Measurements from ENCODE around the gene STUM. TPM values are rescaled to one million over a fixed set of nuclear protein-coding genes. Genes with fewer than 3 reads are reported as not detected.

Gene STUM
- total and polyA plus RNA-seq, 12 donors = 0.13 to 0.44 (median 0.24) TPM; not detected in 1

GRCh38 chr1:226631229-226632000 lies 82.9 kb downstream of the STUM start:
- TF ChIP-seq CTCF (IDR thresholded peaks at IDR 0.05) = no peak
- no peak for TF ChIP-seq POLR2A (IDR thresholded peaks at IDR 0.05)
- H3K4me1 ChIP-seq (replicated peaks in 1 of 2) = no peaks in the 10 kb centered on the region
- DNase-seq = peak in 1 of 7 donors; percentile 1
- H3K27me3 ChIP-seq = no peaks in the 10 kb centered on the region
- 69 to 83% (median 77%) methylated on average over 10 of the region's 10 CpGs for WGBS, 4 donors
- intact Hi-C loops (cut with DNase I) = loop anchor here (5.0 to 10.0 kb wide), 2 partner anchors 196 to 813 kb away; no protein-coding TSS in a partner anchor
- no peak overlapping the region for H3K27ac ChIP-seq
- H3K4me3 ChIP-seq = no peak overlapping the region
- no peaks in the 10 kb centered on the region for H3K9me3 ChIP-seq (replicated peaks in 1 of 3)
- H3K36me3 ChIP-seq (replicated peaks in 1 of 2) = no peaks in the 10 kb centered on the region

GRCh38 chr1:226632169-226632879 lies 83.8 kb downstream of the STUM start:
- no peaks in the 10 kb centered on the region for H3K36me3 ChIP-seq (replicated peaks in 1 of 2)
- DNase-seq = peak in 1 of 7 donors; percentile 5
- peak overlapping the region in 1 of 5 donors; percentile 20 for H3K27ac ChIP-seq
- WGBS, 4 donors = 84 to 91% (median 88%) methylated on average over 9 of the region's 9 CpGs
- no peak overlapping the region for H3K4me3 ChIP-seq
- no peaks in the 10 kb centered on the region for H3K4me1 ChIP-seq (replicated peaks in 1 of 2)
- no peak for TF ChIP-seq POLR2A (IDR thresholded peaks at IDR 0.05)
- TF ChIP-seq CTCF (IDR thresholded peaks at IDR 0.05) = no peak
- no peaks in the 10 kb centered on the region for H3K27me3 ChIP-seq
- H3K9me3 ChIP-seq (replicated peaks in 1 of 3) = no peaks in the 10 kb centered on the region
- intact Hi-C loops (cut with DNase I) = loop anchor here (5.0 to 10.0 kb wide), 2 partner anchors 195 to 812 kb away; no protein-coding TSS in a partner anchor

GRCh38 chr1:226632922-226633351 lies 84.4 kb downstream of the STUM start:
- intact Hi-C loops (cut with DNase I) = loop anchor here (5.0 to 10.0 kb wide), 2 partner anchors 194 to 812 kb away; no protein-coding TSS in a partner anchor
- Histone ChIP-seq H3K4me1 (replicated peaks in 1 of 2) (no peaks in the 10 kb centered on the region), H3K4me3 (no peak overlapping the region), H3K27me3 (no peaks in the 10 kb centered on the region), H3K27ac (peak overlapping the region in 1 of 5 donors; percentile 20), H3K36me3 (replicated peaks in 1 of 2) (no peaks in the 10 kb centered on the region), H3K9me3 (replicated peaks in 1 of 3) (no peaks in the 10 kb centered on the region)
- no peak for TF ChIP-seq CTCF (IDR thresholded peaks at IDR 0.05)
- 74 to 89% (median 80%) methylated on average over 10 of the region's 10 CpGs for WGBS, 4 donors
- peak in 1 of 7 donors; percentile 6 for DNase-seq

- H3K9me3 ChIP-seq (replicated peaks in 1 of 3) = no peaks in the 10 kb centered on the region
- 20 to 46% (median 43%) methylated on average over 3 to 7 of the region's 7 CpGs for WGBS, 4 donors
- intact Hi-C loops (cut with DNase I) = loop anchor here (2.0 to 10.0 kb wide), 3 partner anchors 193 to 811 kb away; no protein-coding TSS in a partner anchor
- H3K36me3 ChIP-seq (replicated peaks in 1 of 2) = no peaks in the 10 kb centered on the region
- DNase-seq = no peak
- no peak overlapping the region for H3K4me3 ChIP-seq
- no peak overlapping the region for H3K27ac ChIP-seq
- no peaks in the 10 kb centered on the region for H3K27me3 ChIP-seq
- H3K4me1 ChIP-seq (replicated peaks in 1 of 2) = no peaks in the 10 kb centered on the region
- TF ChIP-seq CTCF (IDR thresholded peaks at IDR 0.05) = no peak
- no peak for TF ChIP-seq POLR2A (IDR thresholded peaks at IDR 0.05)
Observed at GRCh38 chr1:226633541-226634165, 85.1 kb downstream of the STUM start.

Measured in adrenal gland (tissue), 12 donors.